Body of pancreas (tissue), 4 donors: ENCODE measurements around the gene LBX1.
"Not testable (repeated sequence)": the region's sequence is repeated elsewhere in the genome, so short reads cannot be mapped to it uniquely, and the experiment has no call there.

Experiments used
- CTCF ChIP-seq, 7 experiments: fragments of 450-650 bp in 4 of 7; fragments of 200-600 bp in 3 of 7; sonication (generic) in 3 of 7; IDR thresholded peaks; one replicate each; pipeline ENCODE4 v1.5.1; 2016 to 2019; ENCODE audit warnings: antibody characterized with exemption in 7 of 7
- POLR2A ChIP-seq, 3 donors: fragments of 450-650 bp; IDR thresholded peaks; one replicate each; pipeline ENCODE4 v1.6.1; 2016; ENCODE audit warnings: antibody characterized with exemption in 3 of 3, mild to moderate bottlenecking in 2 of 3

GRCh38 chr10:101202667-101203066, 26.6 kb downstream of the LBX1 start:
- TF ChIP-seq CTCF, POLR2A (IDR thresholded peaks at IDR 0.05): not testable (repeated sequence)
